GM23338 (cell line): ENCODE results near the gene EPHB2. TPM values are rescaled to one million over a fixed set of nuclear protein-coding genes. Genes with fewer than 3 reads are reported as not detected.
A peak's percentile ranks its signal among the peaks of the same experiment; 100 is the strongest.

Source experiments
- ATAC-seq: fragments of 200-7000 bp; cut with Tn5 transposase; 3 replicates; pipeline ENCODE4 v1.9.1; 2020
- DNase-seq: peaks from one replicate; pipeline ENCODE4 v3.0.0-alpha.2; 2015; ENCODE audit warnings: low spot score
- H2AFZ ChIP-seq: fragments of 200-600 bp; sonication (generic); 2 replicates; pipeline ENCODE4 v1.8.0; 2016; ENCODE audit warnings: antibody characterized with exemption, mild to moderate bottlenecking, moderate library complexity
- H3F3A ChIP-seq: fragments of 200-600 bp; sonication (generic); replicated peaks from 2 replicates; pipeline ENCODE4 v1.8.0; 2017; ENCODE audit warnings: antibody characterized with exemption, mixed run types, low read depth
- H3K27ac ChIP-seq: fragments of 200-600 bp; sonication (generic); 2 replicates; pipeline ENCODE4 v1.6.1; 2016; ENCODE audit warnings: low read depth
- H3K27me3 ChIP-seq: fragments of 200-600 bp; sonication (generic); 2 replicates; pipeline ENCODE4 v1.8.0; 2016; ENCODE audit warnings: mild to moderate bottlenecking, mixed run types, moderate library complexity; ENCODE audit not compliant: insufficient read depth
- H3K36me3 ChIP-seq: fragments of 200-600 bp; sonication (generic); 2 replicates; pipeline ENCODE4 v1.8.0; 2016; ENCODE audit warnings: mild to moderate bottlenecking; ENCODE audit not compliant: insufficient read depth
- H3K4me1 ChIP-seq: fragments of 200-600 bp; sonication (generic); 2 replicates; pipeline ENCODE4 v1.8.0; 2016; ENCODE audit warnings: mild to moderate bottlenecking, moderate library complexity; ENCODE audit not compliant: insufficient read depth
- H3K4me2 ChIP-seq: fragments of 200-600 bp; sonication (generic); 2 replicates; pipeline ENCODE4 v1.7.1; 2017; ENCODE audit warnings: mixed run types
- H3K4me3 ChIP-seq: fragments of 200-600 bp; sonication (generic); 2 replicates; pipeline ENCODE4 v1.6.1; 2016; ENCODE audit warnings: mixed run types
- H3K79me2 ChIP-seq: fragments of 200-600 bp; sonication (generic); replicated peaks from 2 replicates; pipeline ENCODE4 v1.8.0; 2017; ENCODE audit warnings: mild to moderate bottlenecking; ENCODE audit not compliant: insufficient read depth
- H3K9me2 ChIP-seq: fragments of 200-600 bp; sonication (generic); 2 replicates; pipeline ENCODE4 v1.8.0; 2017; ENCODE audit not compliant: insufficient read depth
- H4K20me1 ChIP-seq: fragments of 200-600 bp; sonication (generic); replicated peaks from 2 replicates; pipeline ENCODE4 v1.8.0; 2017; ENCODE audit warnings: mild to moderate bottlenecking; ENCODE audit not compliant: insufficient read depth
- H3K27ac Mint-ChIP-seq: 2 replicates; pipeline ENCODE4 v1.8.0; 2020; ENCODE audit warnings: inconsistent platforms, mild to moderate bottlenecking, moderate library complexity, mixed read lengths
- H3K27me3 Mint-ChIP-seq: 3 replicates; pipeline ENCODE4 v1.8.0; 2022; ENCODE audit warnings: low read depth, mild to moderate bottlenecking, moderate library complexity, mixed read lengths, inconsistent platforms; ENCODE audit not compliant: insufficient read depth, poor library complexity
- H3K36me3 Mint-ChIP-seq: 3 replicates; pipeline ENCODE4 v1.8.0; 2021; ENCODE audit warnings: low read depth, mild to moderate bottlenecking, inconsistent platforms, moderate library complexity, mixed read lengths
- H3K4me1 Mint-ChIP-seq: 3 replicates; pipeline ENCODE4 v1.8.0; 2020; ENCODE audit warnings: mild to moderate bottlenecking, inconsistent platforms, mixed read lengths
- H3K4me3 Mint-ChIP-seq: 3 replicates; pipeline ENCODE4 v1.8.0; 2021; ENCODE audit warnings: moderate library complexity, mild to moderate bottlenecking, inconsistent platforms, mixed read lengths
- H3K9me3 Mint-ChIP-seq: 3 replicates; pipeline ENCODE4 v1.8.0; 2020; ENCODE audit warnings: moderate library complexity, mild to moderate bottlenecking, inconsistent platforms, mixed read lengths
- NANOG ChIP-seq: IDR thresholded peaks from 2 replicates; pipeline ENCODE4 v1.6.1; 2016; ENCODE audit warnings: antibody characterized with exemption, borderline replicate concordance
- POLR2AphosphoS5 ChIP-seq: IDR thresholded peaks from 2 replicates; pipeline ENCODE4 v1.6.1; 2016; ENCODE audit warnings: antibody characterized with exemption, low read depth
- REST ChIP-seq: IDR thresholded peaks from one replicate; pipeline ENCODE4 v1.6.1; 2018; ENCODE audit warnings: antibody characterized with exemption; ENCODE audit not compliant: unreplicated experiment
- ZNF462 ChIP-seq: fragments of 250-450 bp; sonication (Bioruptor Pico); IDR thresholded peaks from 2 replicates; pipeline ENCODE4 v1.5.0; 2020; ENCODE audit warnings: mild to moderate bottlenecking, moderate library complexity
- polyA plus RNA-seq: library from polyadenylated mRNA; unstranded; fragments of >200 nt; fragmentation: Nextera tagmentation; extraction: Ambion mirVana; gene quantifications from 2 replicates; pipeline ENCODE4 v1.2.1, GENCODE V29; 2016
- total RNA-seq: library from RNA; depleted of rRNA; stranded (reverse); fragments of >200 nt; shearing (Covaris generic); gene quantifications from 2 replicates; pipeline ENCODE4 v1.2.3, GENCODE V29; 2014

EPHB2 gene
- total and polyA plus RNA-seq, 2 experiments from 2014 or later: 4.1 to 20.1 TPM

GRCh38 chr1:22869325-22869724, 158.7 kb downstream of the EPHB2 start:
- no peaks in the 10 kb centered on the region for H3K4me1 ChIP-seq
- no peaks in the 10 kb centered on the region for H3K27me3 ChIP-seq
- TF ChIP-seq REST (no peak), POLR2AphosphoS5 (no peak), NANOG (no peak), ZNF462 (CRISPR knock-in tag) (no peak)
- H3F3A ChIP-seq: no peaks in the 10 kb centered on the region
- Mint-ChIP-seq H3K9me3 (no peaks in the 10 kb centered on the region; the same call in 2 of the 3 replicates), H3K4me3 (no peak overlapping the region), H3K27ac (peak overlapping the region; percentile 55; the same call in 1 of the 2 replicates), H3K27me3 (peaks cover 3% of the 10 kb centered on the region), H3K36me3 (peaks cover 3% of the 10 kb centered on the region; the same call in 2 of the 3 replicates), H3K4me1 (peaks cover 9% of the 10 kb centered on the region)
- DNase-seq: no peak
- H3K4me2 ChIP-seq: no peak overlapping the region
- ATAC-seq: no peak
- H4K20me1 ChIP-seq: no peaks in the 10 kb centered on the region
- H3K9me2 ChIP-seq: no peaks in the 10 kb centered on the region
- H2AFZ ChIP-seq: no peak overlapping the region
- H3K4me3 ChIP-seq: no peak overlapping the region
- no peaks in the 10 kb centered on the region for H3K36me3 ChIP-seq
- no peaks in the 10 kb centered on the region for H3K79me2 ChIP-seq
- H3K27ac ChIP-seq: no peak overlapping the region
